ENCODE data around the gene STAT1. TPM values are rescaled to one million over a fixed set of nuclear protein-coding genes. Genes with fewer than 3 reads are reported as not detected.

STAT1 gene
- 189 TPM for total RNA-seq (2013)
- polyA plus RNA-seq (100 to 1,000 TPM in 2 of 3 donors, 10 to 100 TPM in 1; 51.3 to 126 (median 110) TPM), polyA minus RNA-seq (100 and 253 TPM in 2 replicates), total RNA-seq (112 to 834 (median 237) reads per million in 11 experiments)

- Mint-ChIP-seq H3K27me3 (ENCODE audit: low read depth in 3 of 3) (peaks cover 0 to 2% (median 0%) of the 10 kb centered on the region in 3 donors), H3K27ac (no peak within 1 kb of the TSS), H3K36me3 (peaks cover 12 to 23% of the 10 kb centered on the region in 2 donors), H3K4me1 (peaks cover 10% of the 10 kb centered on the region), H3K9me3 (peaks cover 0 to 4% (median 0%) of the 10 kb centered on the region in 7 donors), H3K4me3 (no peak within 1 kb of the TSS)
- H3K4me1 ChIP-seq (ENCODE audit: control insufficient read depth in 1 of 2, insufficient read depth in 2 of 2, low read length in 2 of 2): peaks cover 36 to 38% of the 10 kb centered on the region in 2 donors
- H3K4me2 ChIP-seq (replicated peaks; ENCODE audit: extremely low read depth, low read length, poor library complexity, severe bottlenecking): peak within 1 kb of the TSS; percentile 84
- peaks cover 47% of the 10 kb centered on the region for H4K20me1 ChIP-seq (ENCODE audit: insufficient read depth, low read length)
- H3K9ac ChIP-seq (ENCODE audit: insufficient read depth, low read length, poor library complexity, severe bottlenecking): peak within 1 kb of the TSS; percentile 85
- peak; percentile 90 to 91 (median 91) for DNase-seq
- peak within 1 kb of the TSS; percentile 84 to 90 for H3K27ac ChIP-seq (ENCODE audit: low read depth in 1 of 2, low read length in 2 of 2)
- intact Hi-C loops (cut with micrococcal nuclease): loop anchor here in 1 of 2 donors (5.0 kb wide), 1 partner anchor 47 kb away; no protein-coding TSS in a partner anchor
- H3K36me3 ChIP-seq (replicated peaks in 1 of 2; ENCODE audit: control insufficient read depth in 1 of 2, insufficient read depth in 2 of 2, low read length in 2 of 2): peaks cover 21 to 35% of the 10 kb centered on the region in 2 donors
- peak within 1 kb of the TSS; percentile 73 to 99 (median 81) for H3K4me3 ChIP-seq (replicated peaks in 1 of 3; ENCODE audit: low read depth in 2 of 3, low read length in 3 of 3)
- no peaks in the 10 kb centered on the region for H3K27me3 ChIP-seq (ENCODE audit: control insufficient read depth in 2 of 2, insufficient read depth in 2 of 2, low read length in 2 of 2)
- under 1% methylated on average over 57 of the region's 68 CpGs for WGBS (ENCODE audit: insufficient coverage)
- no peaks in the 10 kb centered on the region for H3K9me3 ChIP-seq (replicated peaks in 1 of 2; ENCODE audit: control insufficient read depth in 1 of 2, insufficient read depth in 1 of 2, low read length in 2 of 2)
- peak within 1 kb of the TSS; percentile 83 for H2AFZ ChIP-seq (ENCODE audit: insufficient read depth, low read depth, low read length, poor library complexity, severe bottlenecking)
- no peak for TF ChIP-seq CTCF (IDR thresholded peaks at IDR 0.05)
- peaks cover 48% of the 10 kb centered on the region for H3K79me2 ChIP-seq (ENCODE audit: insufficient read depth, low read length)
Measured at GRCh38 chr2:191013932-191014652, at the start of gene STAT1. Gene STAT1, minus strand, starts transcription at chr2:191014171. Its CDS starts 4,168 bp downstream, at chr2:191010003.

GRCh38 chr2:191063584-191063983 lies 49.6 kb upstream of the STAT1 start:
- Histone ChIP-seq H4K20me1 (ENCODE audit: insufficient read depth, low read length) (no peaks in the 10 kb centered on the region), H3K27me3 (ENCODE audit: control insufficient read depth in 2 of 2, insufficient read depth in 2 of 2, low read length in 2 of 2) (no peaks in the 10 kb centered on the region), H3K4me3 (replicated peaks in 1 of 3; ENCODE audit: low read depth in 2 of 3, low read length in 3 of 3) (no peak overlapping the region), H3K4me1 (ENCODE audit: control insufficient read depth in 1 of 2, insufficient read depth in 2 of 2, low read length in 2 of 2) (peaks cover 14 to 22% of the 10 kb centered on the region in 2 donors), H3K27ac (ENCODE audit: low read depth in 1 of 2, low read length in 2 of 2) (no peak overlapping the region), H3K79me2 (ENCODE audit: insufficient read depth, low read length) (no peaks in the 10 kb centered on the region), H3K4me2 (replicated peaks; ENCODE audit: extremely low read depth, low read length, poor library complexity, severe bottlenecking) (no peak overlapping the region), H2AFZ (ENCODE audit: insufficient read depth, low read depth, low read length, poor library complexity, severe bottlenecking) (no peak overlapping the region), H3K9me3 (replicated peaks in 1 of 2; ENCODE audit: control insufficient read depth in 1 of 2, insufficient read depth in 1 of 2, low read length in 2 of 2) (no peaks in the 10 kb centered on the region), H3K36me3 (replicated peaks in 1 of 2; ENCODE audit: control insufficient read depth in 1 of 2, insufficient read depth in 2 of 2, low read length in 2 of 2) (no peaks in the 10 kb centered on the region), H3K9ac (ENCODE audit: insufficient read depth, low read length, poor library complexity, severe bottlenecking) (no peak overlapping the region)
- Mint-ChIP-seq H3K27me3 (ENCODE audit: low read depth in 3 of 3) (no peaks in the 10 kb centered on the region), H3K27ac (no peak overlapping the region), H3K4me1 (peaks cover 22% of the 10 kb centered on the region), H3K36me3 (no peaks in the 10 kb centered on the region), H3K4me3 (no peak overlapping the region), H3K9me3 (no peaks in the 10 kb centered on the region)
- TF ChIP-seq CTCF (IDR thresholded peaks at IDR 0.05): no peak
- intact Hi-C loops (cut with micrococcal nuclease): no loop called here
- no CpG with 5 or more reads among the region's 1 CpG for WGBS (ENCODE audit: insufficient coverage)
- DNase-seq: no peak

Measured in CD14-positive monocyte (primary cell).